Heart left ventricle (tissue), 16 donors: Measurements from ENCODE around the gene LRPAP1. TPM values are rescaled to one million over a fixed set of nuclear protein-coding genes. Genes with fewer than 3 reads are reported as not detected.

Source experiments
- ATAC-seq, 4 donors: fragments of 200-7000 bp; cut with Tn5 transposase; one replicate each; pipeline ENCODE4 v1.9.1; 2020 to 2022; ENCODE audit warnings: moderate library complexity in 4 of 4, mild to moderate bottlenecking in 3 of 4, moderate number of reproducible peaks in 1 of 4
- DNase-seq, 5 donors: peaks; one replicate each; pipeline ENCODE4 v3.0.0-alpha.2; 2020
- H3K27ac ChIP-seq, 12 donors: fragments of 200-600 bp; sonication (generic) in 4 of 12; one replicate each; pipeline versions ENCODE4 v1.5.0 to v1.8.0; 2016 to 2022; ENCODE audit warnings: mild to moderate bottlenecking in 2 of 12
- H3K27me3 ChIP-seq, 9 donors: fragments of 200-600 bp; sonication (generic) in 2 of 9; one replicate each; pipeline versions ENCODE4 v1.5.1 to v1.8.0; 2016 to 2022; ENCODE audit warnings: mild to moderate bottlenecking in 3 of 9
- H3K36me3 ChIP-seq, 9 donors: fragments of 200-600 bp; sonication (generic) in 2 of 9; one replicate each; pipeline versions ENCODE4 v1.5.0 to v1.8.0; 2018 to 2022; ENCODE audit warnings: mild to moderate bottlenecking in 2 of 9
- H3K4me1 ChIP-seq, 12 donors: fragments of 200-600 bp; sonication (generic) in 4 of 12; one replicate each; pipeline versions ENCODE4 v1.5.0 to v1.8.0; 2016 to 2022; ENCODE audit warnings: mild to moderate bottlenecking in 3 of 12
- H3K4me3 ChIP-seq, 12 donors: fragments of 200-600 bp; sonication (generic) in 4 of 12; one replicate each; pipeline versions ENCODE4 v1.5.0 to v1.8.0; 2017 to 2022; ENCODE audit warnings: mild to moderate bottlenecking in 9 of 12, moderate library complexity in 4 of 12
- H3K9me3 ChIP-seq, 12 donors: fragments of 200-600 bp; sonication (generic) in 4 of 12; one replicate each; pipeline versions ENCODE4 v1.5.0 to v1.8.0; 2016 to 2022; ENCODE audit warnings: mild to moderate bottlenecking in 1 of 12
- CTCF ChIP-seq, 12 donors: fragments of 200-600 bp; sonication (generic) in 4 of 12; IDR thresholded peaks; one replicate each; pipeline versions ENCODE4 v1.5.0 to v1.8.0; 2018 to 2022; ENCODE audit warnings: antibody characterized with exemption in 12 of 12, mild to moderate bottlenecking in 5 of 12
- POLR2A ChIP-seq, 2 donors: fragments of 450-650 bp; IDR thresholded peaks; one replicate each; pipeline ENCODE4 v1.6.1; 2017; ENCODE audit warnings: antibody characterized with exemption in 2 of 2, mild to moderate bottlenecking in 2 of 2, moderate library complexity in 2 of 2
- WGBS, 4 donors: extraction: QIAGEN DNeasy Blood & Tissue Kit in 2 of 4; methylation state at CpG; one replicate each; pipeline versions ENCODE4 v1.1.5 to v1.1.7; 2013 to 2018; 5-methylcytosine and 5-hydroxymethylcytosine counted together
- intact Hi-C, 10 donors: fragments of 100-400 bp; cut with DNase I; formaldehyde crosslinking; loops; one replicate each; pipeline versions ENCODE4 v1.11.1 to v1.14.2; 2022
- polyA plus RNA-seq, 2 donors: library from polyadenylated mRNA; stranded (reverse); fragments of 200-250 nt; gene quantifications; one replicate each; pipeline ENCODE4 v1.2.3, GENCODE V29; 2013
- total RNA-seq, 9 donors: library from RNA; depleted of rRNA in 2 of 9; stranded (reverse); fragments of >200 nt in 2 of 9; fragmentation: NEBNext Ultra II Directional in 3 of 9; extraction: Animal tissue kit (Norgen Biotek cat#: 25700) in 3 of 9; gene quantifications; one replicate each; pipeline versions ENCODE4 v1.1.0 to v1.2.4, GENCODE V29; 2016 to 2023
- donor health status: ischemic (EF 13 %, LVEDD 7.1; RV severe dilation, severe dysfunction).
- donor health status: healthy with polysubstance abuse.
- donor health status: DM: no; HTN: yes; CAD: no.
- donor health status: DM: no; HTN: no; CAD: no.
- donor health status: ischemic (EF 25% LVEDD 6.9; RV normal size, moderate dysfunction).
- donor health status: ischemic (EF 25% LVEDD 5.7; RV mildly dilated, moderate dysfunction).
- donor health status: healthy.
- donor health status: DM: yes; HTN: yes; CAD: no.
- donor health status: ischemic (EF 35%, LVEDD 5.7; RV mildly dilated, moderate dysfunction).
- donor health status: nonischemic (EF 11% LVEDD 7.7; RV severe dilation, severe dysfunction).
- donor health status: DM: yes; HTN: yes; CAD: no.
- donor health status: PGD.
- donor health status: ischemic (EF 29% LVEDD 5.4; RV normal size, mild dysfunction).
- donor health status: nonischemic (EF 23%, LVEDD 6.1; RV moderate dilation, normal function).

The LRPAP1 gene
- total and polyA plus RNA-seq, 11 donors, result 105 to 389 (median 283) TPM

- H3K27ac ChIP-seq, result peak overlapping the region in 10 of 12 donors; percentile 18 to 82 (median 62)
- WGBS, 4 donors, result 59 to 75% (median 69%) methylated on average over 29 to 41 of the region's 41 CpGs
- no peaks in the 10 kb centered on the region for H3K9me3 ChIP-seq
- no peak overlapping the region for H3K4me3 ChIP-seq
- peaks cover 0 to 50% (median 11%) of the 10 kb centered on the region in 12 donors for H3K4me1 ChIP-seq
- intact Hi-C loops, result no loop called here
- H3K27me3 ChIP-seq, result no peaks in the 10 kb centered on the region
- peaks cover 0 to 8% (median 0%) of the 10 kb centered on the region in 9 donors for H3K36me3 ChIP-seq
- DNase-seq (peak in 2 of 5 donors; percentile 65 to 68), ATAC-seq (peak in 3 of 4 donors; percentile 30 to 55 (median 37))
- no peak for TF ChIP-seq POLR2A (IDR thresholded peaks at IDR 0.05)
- TF ChIP-seq CTCF (IDR thresholded peaks at IDR 0.05), result no peak
These were observed 58.9 kb downstream of the LRPAP1 start for GRCh38 chr4:3473181-3473950.

GRCh38 chr4:3472411-3473141 is 59.6 kb downstream of the LRPAP1 start:
- ATAC-seq (peak in 1 of 4 donors; percentile 1), DNase-seq (peak in 2 of 5 donors; percentile 19 to 48)
- WGBS, 4 donors, result 81 to 87% (median 85%) methylated on average over 18 to 27 of the region's 27 CpGs
- H3K4me3 ChIP-seq, result no peak overlapping the region
- H3K27me3 ChIP-seq, result no peaks in the 10 kb centered on the region
- TF ChIP-seq POLR2A (IDR thresholded peaks at IDR 0.05), result no peak
- no peak for TF ChIP-seq CTCF (IDR thresholded peaks at IDR 0.05)
- H3K4me1 ChIP-seq, result peaks cover 0 to 53% (median 12%) of the 10 kb centered on the region in 12 donors
- intact Hi-C loops, result no loop called here
- peak overlapping the region in 10 of 12 donors; percentile 18 to 82 (median 62) for H3K27ac ChIP-seq
- H3K36me3 ChIP-seq, result peaks cover 0 to 8% (median 0%) of the 10 kb centered on the region in 9 donors
- no peaks in the 10 kb centered on the region for H3K9me3 ChIP-seq

GRCh38 chr4:3471886-3472285 is 60.3 kb downstream of the LRPAP1 start:
- intact Hi-C loops, result no loop called here
- Histone ChIP-seq H3K27me3 (no peaks in the 10 kb centered on the region), H3K36me3 (peaks cover 0 to 6% (median 0%) of the 10 kb centered on the region in 9 donors), H3K4me3 (no peak overlapping the region), H3K9me3 (no peaks in the 10 kb centered on the region), H3K27ac (peak overlapping the region in 2 of 12 donors; percentile 18 to 82), H3K4me1 (peaks cover 0 to 60% (median 13%) of the 10 kb centered on the region in 12 donors)
- no peak for ATAC-seq
- TF ChIP-seq CTCF (IDR thresholded peaks at IDR 0.05) (no peak), POLR2A (IDR thresholded peaks at IDR 0.05) (no peak)
- WGBS, 4 donors, result 78 to 95% (median 84%) methylated on average over 15 of the region's 15 CpGs
- DNase-seq, result no peak
